ENCODE measurements around the gene ZNF440.

- TF ChIP-seq EZH2 (IDR thresholded peaks at IDR 0.05; ENCODE audit: insufficient read depth, poor library complexity, severe bottlenecking) (no peak), EZH2phosphoT487 (IDR thresholded peaks at IDR 0.05; ENCODE audit: insufficient read depth, low read depth) (no peak)
Observed at GRCh38 chr19:11821474-11822109, 7.5 kb downstream of the ZNF440 start.

Data from GM23248 (cell line).